ENCODE results near the gene CACNB4. TPM values are rescaled to one million over a fixed set of nuclear protein-coding genes. Genes with fewer than 3 reads are reported as not detected.

CACNB4 gene
- total RNA-seq, 1 experiment from 2014 or later: 1.00 TPM

DNA sequence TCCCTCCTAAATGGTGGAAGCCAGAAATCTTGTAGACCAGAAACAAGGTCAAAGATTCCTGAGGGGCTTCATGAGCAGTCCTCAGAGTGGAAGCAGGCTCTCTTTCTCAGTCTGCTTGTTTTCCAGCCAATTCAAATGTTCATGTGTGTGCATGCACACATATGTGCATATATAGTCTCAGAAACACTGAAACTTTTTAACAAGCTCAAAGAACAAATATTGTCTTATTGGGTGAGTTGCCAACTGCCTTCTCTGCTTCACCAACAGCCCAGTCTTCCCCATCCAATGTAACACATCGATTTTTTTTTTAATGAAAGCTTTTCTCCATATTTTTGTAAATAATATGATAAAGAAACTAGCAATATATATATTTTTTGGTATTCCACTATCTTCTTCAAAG is 3.7 kb downstream of the CACNB4 start:
- Mint-ChIP-seq H3K27me3 (ENCODE audit: insufficient read depth, unreplicated experiment) (peaks cover 13% of the 10 kb centered on the region), H3K36me3 (ENCODE audit: insufficient read depth, unreplicated experiment) (no peaks in the 10 kb centered on the region), H3K4me1 (ENCODE audit: low read depth, unreplicated experiment) (peaks cover 14% of the 10 kb centered on the region), H3K4me3 (ENCODE audit: unreplicated experiment) (no peak overlapping the region), H3K9me3 (ENCODE audit: unreplicated experiment) (no peaks in the 10 kb centered on the region), H3K27ac (ENCODE audit: unreplicated experiment) (no peak overlapping the region)
- TF ChIP-seq, protein P1, sequence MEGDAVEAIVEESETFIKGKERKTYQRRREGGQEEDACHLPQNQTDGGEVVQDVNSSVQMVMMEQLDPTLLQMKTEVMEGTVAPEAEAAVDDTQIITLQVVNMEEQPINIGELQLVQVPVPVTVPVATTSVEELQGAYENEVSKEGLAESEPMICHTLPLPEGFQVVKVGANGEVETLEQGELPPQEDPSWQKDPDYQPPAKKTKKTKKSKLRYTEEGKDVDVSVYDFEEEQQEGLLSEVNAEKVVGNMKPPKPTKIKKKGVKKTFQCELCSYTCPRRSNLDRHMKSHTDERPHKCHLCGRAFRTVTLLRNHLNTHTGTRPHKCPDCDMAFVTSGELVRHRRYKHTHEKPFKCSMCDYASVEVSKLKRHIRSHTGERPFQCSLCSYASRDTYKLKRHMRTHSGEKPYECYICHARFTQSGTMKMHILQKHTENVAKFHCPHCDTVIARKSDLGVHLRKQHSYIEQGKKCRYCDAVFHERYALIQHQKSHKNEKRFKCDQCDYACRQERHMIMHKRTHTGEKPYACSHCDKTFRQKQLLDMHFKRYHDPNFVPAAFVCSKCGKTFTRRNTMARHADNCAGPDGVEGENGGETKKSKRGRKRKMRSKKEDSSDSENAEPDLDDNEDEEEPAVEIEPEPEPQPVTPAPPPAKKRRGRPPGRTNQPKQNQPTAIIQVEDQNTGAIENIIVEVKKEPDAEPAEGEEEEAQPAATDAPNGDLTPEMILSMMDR (IDR thresholded peaks at IDR 0.05; ENCODE audit: insufficient read depth in 1 of 2, low read depth in 1 of 2, low read length in 1 of 2, severe bottlenecking in 1 of 2, unreplicated experiment in 1 of 2): no peak
- no peaks in the 10 kb centered on the region for H3K9me3 ChIP-seq
- peaks cover 4% of the 10 kb centered on the region; the same call in 1 of the 2 replicates for H3K27me3 ChIP-seq (replicated peaks; ENCODE audit: control insufficient read depth, insufficient read depth, low read length)
- BruUV-seq (replicated peaks): no TSS peak
- intact Hi-C loops (cut with micrococcal nuclease; ENCODE audit: unreplicated experiment): loop anchor here (5.0 kb wide), 2 partner anchors 58 to 77 kb away; no protein-coding TSS in a partner anchor
- POLR2A ChIA-PET: no interaction called here
- H3K36me3 ChIP-seq (ENCODE audit: control insufficient read depth, insufficient read depth, low read length): no peaks in the 10 kb centered on the region
- CTCF ChIA-PET: no interaction called here
- no peaks in the 10 kb centered on the region for H3K4me1 ChIP-seq
- H3K4me3 ChIP-seq (ENCODE audit: low read depth, low read length): no peak overlapping the region
- DNase-seq: no peak

DNA sequence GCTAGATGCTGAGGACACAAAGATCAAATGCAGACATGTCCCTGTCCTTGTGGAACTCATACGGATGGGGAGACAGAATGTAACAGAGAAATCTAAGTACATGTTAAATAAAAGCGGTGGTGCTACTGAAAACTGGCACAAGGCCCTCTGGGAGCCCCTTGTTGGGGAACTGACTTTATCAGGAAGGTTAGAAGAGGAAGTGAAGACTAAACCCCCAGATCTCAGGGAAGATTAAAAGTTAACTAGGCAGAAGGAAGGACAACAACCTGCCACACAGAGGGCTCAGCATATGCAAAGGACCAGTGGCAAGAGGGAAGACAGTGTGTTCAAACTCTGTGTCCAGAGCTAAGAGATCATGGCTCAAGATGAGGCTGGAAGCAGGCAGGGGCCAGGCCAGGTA is 4.8 kb downstream of the CACNB4 start:
- POLR2A ChIA-PET: no interaction called here
- TF ChIP-seq, protein P1 (IDR thresholded peaks at IDR 0.05; ENCODE audit: insufficient read depth in 1 of 2, low read depth in 1 of 2, low read length in 1 of 2, severe bottlenecking in 1 of 2, unreplicated experiment in 1 of 2): no peak
- Histone ChIP-seq H3K9me3 (no peaks in the 10 kb centered on the region), H3K36me3 (ENCODE audit: control insufficient read depth, insufficient read depth, low read length) (no peaks in the 10 kb centered on the region), H3K4me3 (ENCODE audit: low read depth, low read length) (no peak overlapping the region), H3K4me1 (no peaks in the 10 kb centered on the region), H3K27me3 (replicated peaks; ENCODE audit: control insufficient read depth, insufficient read depth, low read length) (peaks cover 2% of the 10 kb centered on the region; the same call in 1 of the 2 replicates)
- Mint-ChIP-seq H3K27me3 (ENCODE audit: insufficient read depth, unreplicated experiment) (peaks cover 4% of the 10 kb centered on the region), H3K4me3 (ENCODE audit: unreplicated experiment) (no peak overlapping the region), H3K36me3 (ENCODE audit: insufficient read depth, unreplicated experiment) (no peaks in the 10 kb centered on the region), H3K4me1 (ENCODE audit: low read depth, unreplicated experiment) (peaks cover 7% of the 10 kb centered on the region), H3K9me3 (ENCODE audit: unreplicated experiment) (no peaks in the 10 kb centered on the region), H3K27ac (ENCODE audit: unreplicated experiment) (no peak overlapping the region)
- intact Hi-C loops (cut with micrococcal nuclease; ENCODE audit: unreplicated experiment): no loop called here
- no TSS peak for BruUV-seq (replicated peaks)
- no peak for DNase-seq
- CTCF ChIA-PET: no interaction called here

DNA sequence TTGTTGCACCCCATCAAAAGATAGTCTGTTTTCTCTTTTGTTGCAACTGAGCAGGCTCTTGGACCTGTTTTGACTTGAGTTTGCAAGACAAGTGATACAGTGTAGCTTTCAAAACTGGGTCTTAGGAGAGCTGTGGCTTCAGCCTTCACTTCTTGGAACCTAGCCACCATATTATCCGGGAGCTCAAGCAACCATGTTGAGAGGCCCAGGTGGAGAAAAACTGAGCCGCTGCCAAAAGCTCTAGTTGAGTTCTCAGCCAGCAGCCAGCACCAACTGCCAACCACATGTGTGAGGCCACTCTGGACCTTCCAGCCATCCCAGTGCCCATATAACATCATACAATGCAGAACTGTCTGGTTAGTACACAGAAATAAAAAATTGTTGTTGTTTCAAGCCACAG is 5.4 kb downstream of the CACNB4 start:
- Histone ChIP-seq H3K27me3 (replicated peaks; ENCODE audit: control insufficient read depth, insufficient read depth, low read length) (peaks cover 2% of the 10 kb centered on the region; the same call in 1 of the 2 replicates), H3K36me3 (ENCODE audit: control insufficient read depth, insufficient read depth, low read length) (no peaks in the 10 kb centered on the region), H3K9me3 (no peaks in the 10 kb centered on the region), H3K4me3 (ENCODE audit: low read depth, low read length) (no peak overlapping the region), H3K4me1 (no peaks in the 10 kb centered on the region)
- no peaks in the 10 kb centered on the region for H3K36me3 Mint-ChIP-seq (ENCODE audit: insufficient read depth, unreplicated experiment)
- H3K27ac Mint-ChIP-seq (ENCODE audit: unreplicated experiment): no peak overlapping the region
- ChIA-PET POLR2A (no interaction called here), CTCF (no interaction called here)
- TF ChIP-seq, protein P1 (IDR thresholded peaks at IDR 0.05; ENCODE audit: insufficient read depth in 1 of 2, low read depth in 1 of 2, low read length in 1 of 2, severe bottlenecking in 1 of 2, unreplicated experiment in 1 of 2): no peak
- no peak for DNase-seq
- H3K4me3 Mint-ChIP-seq (ENCODE audit: unreplicated experiment): no peak overlapping the region
- intact Hi-C loops (cut with micrococcal nuclease; ENCODE audit: unreplicated experiment): no loop called here
- peaks cover 4% of the 10 kb centered on the region for H3K27me3 Mint-ChIP-seq (ENCODE audit: insufficient read depth, unreplicated experiment)
- BruUV-seq (replicated peaks): no TSS peak
- H3K9me3 Mint-ChIP-seq (ENCODE audit: unreplicated experiment): no peaks in the 10 kb centered on the region
- H3K4me1 Mint-ChIP-seq (ENCODE audit: low read depth, unreplicated experiment): peaks cover 6% of the 10 kb centered on the region

Measured in Caco-2 (cell line).